Measurements from ENCODE around the gene SCAP.
A peak's percentile ranks its signal among the peaks of the same experiment; 100 is the strongest.
"Not testable (repeated sequence)": the region's sequence is repeated elsewhere in the genome, so short reads cannot be mapped to it uniquely, and the experiment has no call there.

Gene SCAP

GRCh38 chr3:47377186-47377585 is 98.6 kb downstream of the SCAP start:
- no peak overlapping the region for H3K4me3 ChIP-seq
- H3K36me3 ChIP-seq, result no peaks in the 10 kb centered on the region
- no peaks in the 10 kb centered on the region for H3K27me3 ChIP-seq
- H3K9me3 ChIP-seq, result no peaks in the 10 kb centered on the region
- no peak overlapping the region for H3K9ac ChIP-seq
- peaks cover 12% of the 10 kb centered on the region for H4K20me1 ChIP-seq
- H3K27ac ChIP-seq, result no peak overlapping the region
- TF ChIP-seq Cebpa-rat (IDR thresholded peaks at IDR 0.05), result no peak
- H3K4me2 ChIP-seq, result 0 out of 2 replicates have a peak overlapping the region, but pooled peaks have one; percentile 10
- H3K4me1 ChIP-seq, result peaks cover 27% of the 10 kb centered on the region

DNA sequence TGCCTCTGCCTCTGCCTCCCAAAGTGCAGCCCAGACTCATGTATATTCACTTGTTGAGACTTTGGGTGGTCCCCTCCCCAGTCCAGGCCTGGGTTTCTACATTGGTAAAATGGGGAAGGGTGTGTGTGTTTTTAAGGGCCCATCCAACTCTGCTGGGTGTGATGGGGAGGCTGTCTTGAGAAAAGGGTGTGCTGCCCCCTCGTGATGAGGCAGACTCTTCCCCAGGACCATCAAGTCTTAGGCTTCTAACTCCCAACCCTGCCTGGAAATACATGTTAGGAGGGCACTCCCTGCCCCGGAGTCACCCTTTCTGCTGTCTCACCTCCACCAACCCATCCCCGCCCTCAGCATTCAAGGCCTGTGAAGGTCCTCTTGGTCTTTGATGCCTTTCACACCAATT is 99.3 kb downstream of the SCAP start:
- no peak overlapping the region for H3K27ac ChIP-seq
- H3K9me3 ChIP-seq, result no peaks in the 10 kb centered on the region
- no peaks in the 10 kb centered on the region for H3K36me3 ChIP-seq
- no peak for TF ChIP-seq Cebpa-rat (IDR thresholded peaks at IDR 0.05)
- H3K4me3 ChIP-seq, result no peak overlapping the region
- H3K4me2 ChIP-seq, result no peak overlapping the region
- H4K20me1 ChIP-seq, result peaks cover 4% of the 10 kb centered on the region
- peaks cover 20% of the 10 kb centered on the region for H3K4me1 ChIP-seq
- H3K9ac ChIP-seq, result no peak overlapping the region
- H3K27me3 ChIP-seq, result no peaks in the 10 kb centered on the region

DNA sequence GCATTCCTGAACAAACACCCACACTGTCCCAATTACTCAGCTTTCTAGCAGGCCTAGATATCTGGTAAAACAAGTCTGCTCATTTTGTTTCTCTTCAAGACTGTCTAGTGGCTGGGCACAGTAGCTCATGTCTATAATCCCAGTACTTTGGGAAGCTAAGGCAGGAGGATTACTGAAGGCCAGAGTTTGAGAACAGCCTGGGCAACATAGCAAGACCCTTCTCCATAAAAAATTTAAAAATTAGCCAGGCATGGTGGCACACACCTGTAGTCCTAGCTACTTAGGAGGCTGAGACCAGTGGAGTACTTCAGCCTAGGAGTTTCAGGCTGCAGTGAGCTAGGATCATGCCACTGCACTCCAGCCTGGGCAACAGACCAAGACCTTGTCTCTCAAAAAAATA is 101.2 kb downstream of the SCAP start:
- H3K9me3 ChIP-seq, result no peaks in the 10 kb centered on the region
- no peak overlapping the region for H3K9ac ChIP-seq
- TF ChIP-seq Cebpa-rat (IDR thresholded peaks at IDR 0.05), result no peak
- no peak overlapping the region for H3K27ac ChIP-seq
- H3K27me3 ChIP-seq, result no peaks in the 10 kb centered on the region
- H3K36me3 ChIP-seq, result no peaks in the 10 kb centered on the region
- H3K4me3 ChIP-seq, result no peak overlapping the region
- H3K4me2 ChIP-seq, result no peak overlapping the region
- no peaks in the 10 kb centered on the region for H4K20me1 ChIP-seq
- peaks cover 13% of the 10 kb centered on the region for H3K4me1 ChIP-seq

- H3K4me3 ChIP-seq, result no peak overlapping the region
- TF ChIP-seq Cebpa-rat (IDR thresholded peaks at IDR 0.05), result no peak
- H3K4me2 ChIP-seq, result no peak overlapping the region
- H3K9me3 ChIP-seq, result no peaks in the 10 kb centered on the region
- no peaks in the 10 kb centered on the region for H3K27me3 ChIP-seq
- H3K36me3 ChIP-seq, result no peaks in the 10 kb centered on the region
- H4K20me1 ChIP-seq, result no peaks in the 10 kb centered on the region
- no peak overlapping the region for H3K9ac ChIP-seq
- H3K4me1 ChIP-seq, result no peaks in the 10 kb centered on the region
- H3K27ac ChIP-seq, result no peak overlapping the region
These were observed 104.6 kb downstream of the SCAP start for GRCh38 chr3:47370887-47371697.

DNA sequence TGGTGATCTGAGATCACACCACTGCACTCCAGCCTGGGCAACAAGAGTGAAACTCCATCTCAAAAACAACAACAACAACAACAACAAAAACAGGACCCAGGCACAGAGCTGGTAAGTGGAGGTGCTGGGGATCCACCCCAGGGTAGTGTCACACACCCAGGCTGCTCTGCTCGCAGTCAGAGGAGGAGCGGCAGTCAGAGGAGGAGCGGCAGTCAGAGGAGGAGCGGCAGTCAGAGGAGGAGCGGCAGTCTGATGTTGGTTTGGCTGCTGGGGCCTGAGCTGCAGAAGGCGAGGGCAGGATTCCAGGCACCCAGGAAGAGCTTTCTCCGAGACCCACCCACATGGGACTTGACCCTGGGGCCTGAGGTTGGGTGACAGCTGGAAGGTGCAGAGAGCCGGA is 105.7 kb downstream of the SCAP start:
- H3K9me3 ChIP-seq, H3K36me3 ChIP-seq, H3K27ac ChIP-seq, H4K20me1 ChIP-seq, H3K4me3 ChIP-seq, H3K4me1 ChIP-seq, H3K9ac ChIP-seq, H3K27me3 ChIP-seq, H3K4me2 ChIP-seq: not testable (repeated sequence)

DNA sequence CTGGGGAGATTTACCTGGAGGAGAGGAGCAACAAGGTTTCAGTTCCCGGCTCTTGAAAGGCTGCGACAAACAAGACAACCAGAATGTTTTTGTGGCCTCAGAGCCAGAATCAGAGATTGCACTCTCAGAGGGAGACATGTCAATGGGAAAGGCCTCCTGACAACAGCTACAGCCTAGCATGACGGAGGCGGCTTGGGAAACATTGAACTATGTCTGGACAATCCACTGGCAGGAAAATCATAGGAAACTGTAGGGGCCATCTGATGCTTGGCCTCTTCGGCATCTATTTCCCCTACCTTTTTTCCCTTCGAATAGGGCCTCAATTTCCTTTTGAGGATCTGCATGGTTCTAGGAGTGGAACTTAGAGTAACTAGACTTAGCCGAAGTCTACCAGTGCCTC is 108.1 kb downstream of the SCAP start:
- H3K9ac ChIP-seq, result no peak overlapping the region
- H3K27me3 ChIP-seq, result no peaks in the 10 kb centered on the region
- H3K4me2 ChIP-seq, result no peak overlapping the region
- peaks cover 2% of the 10 kb centered on the region; the same call in 1 of the 2 replicates for H3K9me3 ChIP-seq
- no peak for TF ChIP-seq Cebpa-rat (IDR thresholded peaks at IDR 0.05)
- H3K4me1 ChIP-seq, result peaks cover 7% of the 10 kb centered on the region
- no peak overlapping the region for H3K4me3 ChIP-seq
- no peak overlapping the region for H3K27ac ChIP-seq
- H3K36me3 ChIP-seq, result no peaks in the 10 kb centered on the region
- H4K20me1 ChIP-seq, result no peaks in the 10 kb centered on the region

GRCh38 chr3:47366833-47367232 is 108.9 kb downstream of the SCAP start:
- no peak overlapping the region for H3K9ac ChIP-seq
- no peaks in the 10 kb centered on the region for H3K36me3 ChIP-seq
- no peaks in the 10 kb centered on the region for H4K20me1 ChIP-seq
- H3K27ac ChIP-seq, result no peak overlapping the region
- peaks cover 14% of the 10 kb centered on the region for H3K4me1 ChIP-seq
- TF ChIP-seq Cebpa-rat (IDR thresholded peaks at IDR 0.05), result no peak
- H3K4me2 ChIP-seq, result no peak overlapping the region
- no peak overlapping the region for H3K4me3 ChIP-seq
- no peaks in the 10 kb centered on the region for H3K27me3 ChIP-seq
- peaks cover 9% of the 10 kb centered on the region for H3K9me3 ChIP-seq

DNA sequence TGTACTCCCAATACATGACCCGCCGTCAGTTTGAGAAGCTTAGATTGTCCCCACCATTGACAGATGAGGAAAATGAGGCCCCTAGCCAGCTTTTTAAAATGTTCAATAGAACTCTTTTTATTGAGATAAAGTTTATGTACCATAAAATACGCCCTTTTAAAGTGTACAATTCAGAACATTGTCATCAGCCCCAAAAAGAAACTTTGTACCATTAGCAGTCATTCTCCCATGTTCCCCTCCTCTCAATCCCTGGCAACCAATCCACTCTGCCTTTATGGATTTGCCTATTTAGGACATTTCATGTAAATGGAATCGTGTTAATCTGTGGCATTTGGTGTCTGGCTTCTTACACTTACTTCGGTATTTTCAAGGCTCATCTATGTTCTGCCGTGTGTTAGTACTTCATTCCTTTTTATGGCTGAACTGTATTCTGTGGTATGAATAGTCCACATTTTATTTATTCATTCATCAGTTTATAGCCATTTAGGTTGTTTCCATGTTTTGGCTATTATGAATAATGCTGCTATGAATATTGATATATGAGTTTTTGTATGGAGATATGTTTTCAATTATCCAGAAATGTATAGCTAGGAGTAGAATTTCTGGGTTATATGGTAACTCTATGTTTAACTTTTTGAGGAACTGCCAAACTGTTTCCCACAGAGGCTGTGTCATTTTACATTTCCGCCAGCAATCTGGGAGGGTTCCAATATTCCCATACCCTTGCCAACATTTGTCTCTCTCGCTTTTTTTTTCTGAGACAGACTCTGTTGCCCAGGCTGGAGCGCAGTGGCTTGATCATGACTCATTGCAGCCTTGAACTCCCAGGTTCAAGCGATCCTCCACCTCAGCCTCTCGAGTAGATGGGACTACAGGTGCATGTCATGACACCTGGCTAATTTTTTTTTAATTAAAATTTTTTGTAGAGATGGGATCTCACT is 110.3 kb downstream of the SCAP start:
- no peak for TF ChIP-seq Cebpa-rat (IDR thresholded peaks at IDR 0.05)
- no peaks in the 10 kb centered on the region for H3K27me3 ChIP-seq
- H3K4me1 ChIP-seq, result peaks cover 14% of the 10 kb centered on the region
- no peak overlapping the region for H3K4me2 ChIP-seq
- no peak overlapping the region for H3K9ac ChIP-seq
- H3K9me3 ChIP-seq, result peaks cover 22% of the 10 kb centered on the region
- no peaks in the 10 kb centered on the region for H4K20me1 ChIP-seq
- no peak overlapping the region for H3K27ac ChIP-seq
- H3K4me3 ChIP-seq, result no peak overlapping the region
- H3K36me3 ChIP-seq, result no peaks in the 10 kb centered on the region

All from BLaER1 (cell line).